Suprapubic skin (tissue), 4 donors: ENCODE measurements around the gene PXMP2. TPM values are rescaled to one million over a fixed set of nuclear protein-coding genes. Genes with fewer than 3 reads are reported as not detected.

Experiments used
- DNase-seq, 2 donors: peaks; one replicate each; pipeline ENCODE4 v3.0.0-alpha.2; 2019; ENCODE audit warnings: low spot score in 2 of 2
- H3K27ac ChIP-seq: fragments of 200-600 bp; sonication (generic); one replicate; pipeline ENCODE4 v1.5.1; 2019
- H3K27me3 ChIP-seq: fragments of 200-600 bp; sonication (generic); one replicate; pipeline ENCODE4 v1.5.1; 2019
- H3K36me3 ChIP-seq: fragments of 200-600 bp; sonication (generic); one replicate; pipeline ENCODE4 v1.5.1; 2019
- H3K4me1 ChIP-seq: fragments of 200-600 bp; sonication (generic); one replicate; pipeline ENCODE4 v1.5.1; 2019
- H3K4me3 ChIP-seq: fragments of 200-600 bp; sonication (generic); one replicate; pipeline ENCODE4 v1.5.1; 2019; ENCODE audit warnings: mild to moderate bottlenecking
- H3K9me3 ChIP-seq: fragments of 200-600 bp; sonication (generic); one replicate; pipeline ENCODE4 v1.5.1; 2019
- CTCF ChIP-seq, 2 donors: fragments of 200-600 bp in 1 of 2; fragments of 450-650 bp in 1 of 2; sonication (generic) in 1 of 2; IDR thresholded peaks; one replicate each; pipeline ENCODE4 v1.5.1; 2016 to 2019; ENCODE audit warnings: antibody characterized with exemption in 2 of 2, mild to moderate bottlenecking in 1 of 2, moderate library complexity in 1 of 2
- EP300 ChIP-seq: sonication (generic); formaldehyde crosslinking; IDR thresholded peaks from one replicate; pipeline ENCODE4 v1.6.1; 2017; ENCODE audit warnings: antibody characterized with exemption
- POLR2A ChIP-seq, 2 donors: fragments of 450-650 bp; IDR thresholded peaks; one replicate each; pipeline ENCODE4 v1.6.1; 2017; ENCODE audit warnings: antibody characterized with exemption in 2 of 2, mild to moderate bottlenecking in 2 of 2, moderate library complexity in 2 of 2
- POLR2AphosphoS5 ChIP-seq, 3 donors: sonication (generic); formaldehyde crosslinking; IDR thresholded peaks; one replicate each; pipeline ENCODE4 v1.6.1; 2017; ENCODE audit warnings: antibody characterized with exemption in 3 of 3
- WGBS: methylation state at CpG from one replicate; pipeline ENCODE4 v1.1.5; 2018; 5-methylcytosine and 5-hydroxymethylcytosine counted together
- total RNA-seq, 4 donors: library from RNA; depleted of rRNA; stranded (reverse); fragments of >200 nt; gene quantifications; one replicate each; pipeline ENCODE4 v1.1.0, GENCODE V29; 2016

Gene PXMP2
- total RNA-seq, 4 donors from 2014 or later, result 10.0 to 30.0 (median 22.4) TPM

- WGBS, result 95% methylated on average over 10 of the region's 30 CpGs
- H3K4me3 ChIP-seq, result no peak overlapping the region
- DNase-seq, result no peak
- H3K27me3 ChIP-seq, result no peaks in the 10 kb centered on the region
- peaks cover 92% of the 10 kb centered on the region for H3K36me3 ChIP-seq
- H3K27ac ChIP-seq, result no peak overlapping the region
- H3K4me1 ChIP-seq, result no peaks in the 10 kb centered on the region
- H3K9me3 ChIP-seq, result no peaks in the 10 kb centered on the region
- TF ChIP-seq POLR2A (IDR thresholded peaks at IDR 0.05) (no peak), POLR2AphosphoS5 (IDR thresholded peaks at IDR 0.05) (no peak), CTCF (IDR thresholded peaks at IDR 0.05) (no peak), EP300 (no peak)
Measured at GRCh38 chr12:132668191-132669088, 18.9 kb upstream of the PXMP2 start.

DNA sequence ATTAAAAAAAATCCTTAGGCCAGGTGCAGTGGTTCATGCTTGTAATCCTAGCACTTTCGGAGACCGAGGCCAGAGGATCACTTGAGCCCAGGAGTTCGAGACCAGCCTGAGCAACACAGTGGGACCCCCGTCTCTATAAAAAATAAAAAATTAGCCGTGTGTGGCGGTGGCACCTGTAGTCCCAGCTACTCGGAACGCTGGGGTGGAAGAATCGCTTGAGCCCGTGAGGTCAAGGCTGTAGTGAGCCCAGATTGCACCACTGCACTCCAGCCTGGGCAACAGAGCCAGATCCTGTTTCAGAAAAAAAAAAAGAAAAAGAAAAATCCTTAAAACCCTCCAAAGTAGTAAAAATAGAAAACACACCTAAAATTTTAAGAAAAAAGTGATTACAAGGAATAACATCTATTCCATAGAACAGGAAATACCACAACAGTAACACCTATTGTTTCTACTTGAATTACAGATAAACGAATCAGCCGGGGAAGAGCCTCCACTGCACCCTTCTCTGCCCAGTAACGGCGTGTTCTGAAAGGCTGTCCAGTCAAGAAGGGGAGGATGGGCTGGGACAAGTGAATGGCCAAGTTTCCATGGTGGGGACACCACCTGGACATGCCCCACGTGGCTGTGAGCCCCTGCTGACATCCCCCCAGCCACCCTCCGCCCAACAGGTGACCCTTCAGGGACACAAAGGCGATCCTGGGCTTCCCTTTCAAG lies 18.1 kb upstream of the PXMP2 start:
- DNase-seq, result no peak
- H3K36me3 ChIP-seq, result peaks cover 88% of the 10 kb centered on the region
- H3K27me3 ChIP-seq, result no peaks in the 10 kb centered on the region
- no peaks in the 10 kb centered on the region for H3K4me1 ChIP-seq
- no peak overlapping the region for H3K27ac ChIP-seq
- WGBS, result 90% methylated on average over 17 of the region's 17 CpGs
- TF ChIP-seq POLR2A (IDR thresholded peaks at IDR 0.05) (no peak), EP300 (no peak), POLR2AphosphoS5 (IDR thresholded peaks at IDR 0.05) (no peak), CTCF (IDR thresholded peaks at IDR 0.05) (no peak)
- no peaks in the 10 kb centered on the region for H3K9me3 ChIP-seq
- H3K4me3 ChIP-seq, result no peak overlapping the region

GRCh38 chr12:132672116-132672515 lies 15.3 kb upstream of the PXMP2 start:
- no peaks in the 10 kb centered on the region for H3K27me3 ChIP-seq
- WGBS, result 76% methylated on average over 9 of the region's 16 CpGs
- no peak overlapping the region for H3K27ac ChIP-seq
- H3K4me1 ChIP-seq, result peaks cover 14% of the 10 kb centered on the region
- no peak overlapping the region for H3K4me3 ChIP-seq
- H3K36me3 ChIP-seq, result peaks cover 88% of the 10 kb centered on the region
- H3K9me3 ChIP-seq, result no peaks in the 10 kb centered on the region
- DNase-seq, result no peak
- TF ChIP-seq POLR2AphosphoS5 (IDR thresholded peaks at IDR 0.05), result no peak
- no peak for TF ChIP-seq CTCF (IDR thresholded peaks at IDR 0.05)
- TF ChIP-seq EP300, result no peak
- no peak for TF ChIP-seq POLR2A (IDR thresholded peaks at IDR 0.05)

DNA sequence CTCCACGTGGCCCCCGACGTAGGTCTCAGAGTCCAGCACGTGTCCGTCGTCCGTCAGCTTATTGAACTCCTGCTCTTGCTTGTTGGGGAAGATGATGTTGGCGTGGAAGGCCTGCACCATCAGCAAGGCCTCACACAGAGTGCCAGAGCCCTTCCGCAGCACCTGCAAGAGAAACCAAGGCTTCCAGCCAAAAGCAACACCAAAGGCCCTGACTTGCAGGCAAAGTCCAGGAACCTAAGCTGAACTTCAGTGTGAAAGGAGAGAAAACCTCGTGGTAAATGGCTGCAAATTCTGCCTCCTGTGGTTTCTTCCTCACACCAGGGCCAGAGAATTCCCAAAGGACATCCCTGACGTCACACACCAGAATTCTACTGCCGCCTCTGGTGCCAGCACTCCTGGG lies 14.7 kb upstream of the PXMP2 start:
- no peak for TF ChIP-seq EP300
- TF ChIP-seq POLR2AphosphoS5 (IDR thresholded peaks at IDR 0.05), result no peak
- TF ChIP-seq CTCF (IDR thresholded peaks at IDR 0.05), result no peak
- TF ChIP-seq POLR2A (IDR thresholded peaks at IDR 0.05), result no peak
- H3K4me1 ChIP-seq, result peaks cover 14% of the 10 kb centered on the region
- H3K4me3 ChIP-seq, result no peak overlapping the region
- H3K27me3 ChIP-seq, result no peaks in the 10 kb centered on the region
- H3K27ac ChIP-seq, result no peak overlapping the region
- H3K36me3 ChIP-seq, result peaks cover 88% of the 10 kb centered on the region
- DNase-seq, result no peak
- H3K9me3 ChIP-seq, result no peaks in the 10 kb centered on the region
- WGBS, result 90% methylated on average over 11 of the region's 12 CpGs
